Esophagus (tissue), 2 donors: ENCODE results near the gene TREH. TPM values are rescaled to one million over a fixed set of nuclear protein-coding genes. Genes with fewer than 3 reads are reported as not detected.

ENCODE experiments used
- H3K27ac ChIP-seq, 2 donors: one replicate each; pipeline ENCODE4 v1.5.1; 2013; ENCODE audit warnings: low read depth in 2 of 2, mild to moderate bottlenecking in 2 of 2, inconsistent platforms in 1 of 2, low read length in 1 of 2, moderate library complexity in 1 of 2
- H3K27me3 ChIP-seq, 2 donors: one replicate each; pipeline ENCODE4 v1.6.1; 2013; ENCODE audit warnings: low read length in 2 of 2, control low read depth in 1 of 2, mild to moderate bottlenecking in 1 of 2; ENCODE audit not compliant: insufficient read depth in 2 of 2, control insufficient read depth in 1 of 2
- H3K36me3 ChIP-seq, 2 donors: one replicate each; pipeline ENCODE4 v1.6.1; 2013; ENCODE audit warnings: low read length in 1 of 2; ENCODE audit not compliant: control insufficient read depth in 2 of 2, insufficient read depth in 2 of 2
- H3K4me1 ChIP-seq, 2 donors: one replicate each; pipeline ENCODE4 v1.6.1; 2013; ENCODE audit warnings: low read length in 1 of 2; ENCODE audit not compliant: control insufficient read depth in 2 of 2, insufficient read depth in 2 of 2
- H3K4me3 ChIP-seq, 2 donors: one replicate each; pipeline ENCODE4 v1.5.1; 2013; ENCODE audit warnings: low read length in 2 of 2, mild to moderate bottlenecking in 2 of 2, low read depth in 1 of 2, moderate library complexity in 1 of 2
- H3K9me3 ChIP-seq, 2 donors: one replicate each; pipeline ENCODE4 v1.6.1; 2013; ENCODE audit warnings: mild to moderate bottlenecking in 2 of 2, low read depth in 1 of 2, low read length in 1 of 2, moderate library complexity in 1 of 2; ENCODE audit not compliant: control insufficient read depth in 2 of 2, insufficient read depth in 1 of 2
- WGBS, 2 donors: extraction: QIAGEN DNeasy Blood & Tissue Kit; methylation state at CpG; one replicate each; pipeline ENCODE4 v1.1.7; 2013; 5-methylcytosine and 5-hydroxymethylcytosine counted together
- polyA plus RNA-seq, 2 donors: library from polyadenylated mRNA; stranded (reverse); fragments of 200-250 nt; gene quantifications; one replicate each; pipeline ENCODE4 v1.2.3, GENCODE V29; 2013
- donor health status: healthy with polysubstance abuse.
- donor health status: Bipolar disorder and iron deficiency.

The TREH gene
- polyA plus RNA-seq, 2 donors, result 0.54 to 5.8 TPM

GRCh38 chr11:118655486-118656190, 23.8 kb downstream of the TREH start:
- no peak overlapping the region for H3K27ac ChIP-seq
- H3K9me3 ChIP-seq, result no peaks in the 10 kb centered on the region
- H3K36me3 ChIP-seq, result peaks cover 3 to 4% of the 10 kb centered on the region in 2 donors
- peaks cover 0 to 12% of the 10 kb centered on the region in 2 donors for H3K4me1 ChIP-seq
- no peaks in the 10 kb centered on the region for H3K27me3 ChIP-seq
- WGBS, 2 donors, result 90 to 91% methylated on average over 7 of the region's 7 CpGs
- no peak overlapping the region for H3K4me3 ChIP-seq

- Histone ChIP-seq H3K36me3 (peaks cover 4 to 12% of the 10 kb centered on the region in 2 donors), H3K4me1 (peaks cover 0 to 4% of the 10 kb centered on the region in 2 donors), H3K27me3 (no peaks in the 10 kb centered on the region), H3K9me3 (no peaks in the 10 kb centered on the region), H3K27ac (no peak overlapping the region), H3K4me3 (no peak overlapping the region)
- 89% methylated on average over 8 of the region's 8 CpGs for WGBS, 2 donors
Observed at GRCh38 chr11:118653684-118654390, 25.6 kb downstream of the TREH start.

- WGBS, 2 donors, result 54% methylated on average over 4 of the region's 4 CpGs
- H3K27ac ChIP-seq, result no peak overlapping the region
- peaks cover 4 to 17% of the 10 kb centered on the region in 2 donors for H3K36me3 ChIP-seq
- H3K4me1 ChIP-seq, result peaks cover 0 to 4% of the 10 kb centered on the region in 2 donors
- no peaks in the 10 kb centered on the region for H3K9me3 ChIP-seq
- H3K27me3 ChIP-seq, result no peaks in the 10 kb centered on the region
- no peak overlapping the region for H3K4me3 ChIP-seq
Observed at GRCh38 chr11:118652681-118653181, 26.7 kb downstream of the TREH start.

GRCh38 chr11:118651820-118652219, 27.6 kb downstream of the TREH start:
- Histone ChIP-seq H3K9me3 (no peaks in the 10 kb centered on the region), H3K4me1 (peaks cover 0 to 4% of the 10 kb centered on the region in 2 donors), H3K36me3 (peaks cover 4 to 19% of the 10 kb centered on the region in 2 donors), H3K4me3 (no peak overlapping the region), H3K27ac (no peak overlapping the region), H3K27me3 (no peaks in the 10 kb centered on the region)
- 81 to 88% methylated on average over 3 of the region's 3 CpGs for WGBS, 2 donors

GRCh38 chr11:118650366-118650765, 29.1 kb downstream of the TREH start:
- no peaks in the 10 kb centered on the region for H3K9me3 ChIP-seq
- H3K36me3 ChIP-seq, result peaks cover 0 to 21% of the 10 kb centered on the region in 2 donors
- no peak overlapping the region for H3K4me3 ChIP-seq
- WGBS, 2 donors, result 93 to 95% methylated on average over 8 of the region's 8 CpGs
- peaks cover 0 to 4% of the 10 kb centered on the region in 2 donors for H3K4me1 ChIP-seq
- H3K27ac ChIP-seq, result no peak overlapping the region
- no peaks in the 10 kb centered on the region for H3K27me3 ChIP-seq

- Histone ChIP-seq H3K36me3 (peaks cover 0 to 25% of the 10 kb centered on the region in 2 donors), H3K4me3 (no peak overlapping the region), H3K4me1 (peaks cover 0 to 4% of the 10 kb centered on the region in 2 donors), H3K27me3 (no peaks in the 10 kb centered on the region), H3K27ac (no peak overlapping the region), H3K9me3 (no peaks in the 10 kb centered on the region)
- 74 to 83% methylated on average over 10 of the region's 10 CpGs for WGBS, 2 donors
Observed at GRCh38 chr11:118649941-118650340, 29.5 kb downstream of the TREH start.

DNA sequence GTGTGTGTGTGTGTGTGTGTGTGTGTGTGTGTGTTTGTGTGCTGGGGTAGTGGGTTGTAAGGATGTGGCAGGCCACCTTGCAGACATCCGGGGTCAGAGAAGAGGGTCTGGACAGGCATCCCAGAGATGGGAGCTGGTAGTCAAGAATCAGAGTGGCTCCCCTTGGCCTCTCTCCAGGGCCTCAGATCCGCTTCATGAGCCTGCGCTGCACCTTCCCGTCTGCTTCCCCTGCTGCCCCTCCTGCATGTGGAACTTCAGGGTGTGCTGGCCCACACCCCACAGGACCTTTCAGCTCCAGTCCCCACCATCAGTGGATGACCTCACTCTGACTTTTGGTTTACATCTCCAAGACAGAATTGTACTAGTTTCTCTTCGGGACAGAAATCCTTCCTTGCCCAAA, 31.2 kb downstream of the TREH start:
- Histone ChIP-seq H3K4me1 (peaks cover 0 to 4% of the 10 kb centered on the region in 2 donors), H3K27ac (no peak overlapping the region), H3K4me3 (no peak overlapping the region), H3K36me3 (peaks cover 0 to 30% of the 10 kb centered on the region in 2 donors), H3K27me3 (no peaks in the 10 kb centered on the region), H3K9me3 (no peaks in the 10 kb centered on the region)
- WGBS, 2 donors, result 79 to 81% methylated on average over 5 of the region's 5 CpGs

DNA sequence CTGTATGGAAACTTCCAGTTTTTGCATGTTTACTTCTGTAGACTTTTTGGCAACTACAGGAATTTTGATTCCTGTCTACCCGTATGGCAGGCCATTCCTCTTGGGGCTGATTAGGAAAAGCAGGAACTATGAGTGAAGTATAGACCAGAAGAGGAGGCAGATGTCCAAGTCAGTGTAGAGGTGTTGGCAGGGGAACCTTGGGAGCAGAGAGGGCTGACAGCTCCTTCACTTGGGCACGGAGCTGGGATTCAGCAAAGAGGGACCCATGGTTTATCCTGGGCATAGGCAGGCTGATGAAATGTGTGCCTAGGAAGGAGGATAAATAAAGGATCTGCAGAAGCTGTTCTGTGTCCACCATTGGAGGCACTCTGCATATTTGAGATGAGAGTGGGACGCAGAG, 33.1 kb downstream of the TREH start:
- WGBS, 2 donors, result 71 to 80% methylated on average over 3 of the region's 3 CpGs
- H3K36me3 ChIP-seq, result peaks cover 0 to 30% of the 10 kb centered on the region in 2 donors
- H3K9me3 ChIP-seq, result no peaks in the 10 kb centered on the region

GRCh38 chr11:118645066-118645715, 34.3 kb downstream of the TREH start:
- Histone ChIP-seq H3K9me3 (no peaks in the 10 kb centered on the region), H3K27ac (no peak overlapping the region), H3K4me3 (no peak overlapping the region), H3K27me3 (no peaks in the 10 kb centered on the region), H3K36me3 (peaks cover 0 to 26% of the 10 kb centered on the region in 2 donors), H3K4me1 (peaks cover 0 to 3% of the 10 kb centered on the region in 2 donors)
- 88 to 92% methylated on average over 23 to 24 of the region's 24 CpGs for WGBS, 2 donors

More for the DNA sequence above, 33.1 kb downstream of the TREH start:
- no peak overlapping the region for H3K4me3 ChIP-seq
- H3K4me1 ChIP-seq, result peaks cover 0 to 4% of the 10 kb centered on the region in 2 donors
- no peak overlapping the region for H3K27ac ChIP-seq
- no peaks in the 10 kb centered on the region for H3K27me3 ChIP-seq
